ENCODE results near the gene RNASEH2A. TPM values are rescaled to one million over a fixed set of nuclear protein-coding genes. Genes with fewer than 3 reads are reported as not detected.

Gene RNASEH2A
- total and polyA plus RNA-seq, 2 of the 13 experiments (the other 11 are each of a cell fraction or from before 2014, with no cell fraction given): 25.1 to 35.8 TPM

DNA sequence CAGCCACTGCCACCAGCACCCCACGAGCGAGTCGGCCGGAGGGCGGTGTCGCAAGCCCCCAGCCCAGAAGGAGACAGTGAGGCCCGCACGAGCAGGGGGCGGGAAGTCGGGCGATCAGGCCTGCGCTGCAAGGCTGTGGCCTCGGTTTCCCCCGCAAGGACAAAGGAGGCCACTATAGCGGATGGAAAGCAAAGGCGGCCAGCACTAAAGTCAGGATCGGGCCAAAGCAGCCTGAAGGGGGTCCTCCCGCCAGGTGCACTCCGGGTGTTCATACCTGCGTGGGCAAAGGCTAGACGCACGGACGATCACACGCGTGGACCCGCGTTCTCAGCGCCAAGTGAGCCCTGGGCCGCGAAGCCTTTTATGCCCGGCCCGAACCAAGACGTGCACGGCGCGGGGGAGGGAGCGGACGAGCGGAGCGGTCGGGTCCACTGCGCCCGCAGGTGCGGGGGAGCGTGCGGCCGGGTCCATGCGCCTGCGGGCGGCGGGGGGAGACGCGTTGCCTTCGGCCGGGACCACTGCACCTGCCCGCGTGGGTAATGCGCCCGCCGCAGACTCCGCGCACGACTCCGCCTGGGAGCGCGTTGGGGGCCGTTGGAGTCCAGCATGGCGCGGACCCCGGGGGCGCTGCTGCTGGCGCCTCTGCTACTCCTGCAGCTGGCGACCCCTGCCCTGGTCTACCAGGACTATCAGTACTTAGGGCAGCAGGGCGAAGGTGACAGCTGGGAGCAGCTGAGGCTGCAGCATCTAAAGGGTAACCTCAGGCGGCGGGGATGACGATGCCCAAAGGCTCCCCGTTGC lies 4.7 kb upstream of the RNASEH2A start, which contains the start of the genes PRDX2 and THSD8 (continued):
- TF ChIP-seq, protein P1, sequence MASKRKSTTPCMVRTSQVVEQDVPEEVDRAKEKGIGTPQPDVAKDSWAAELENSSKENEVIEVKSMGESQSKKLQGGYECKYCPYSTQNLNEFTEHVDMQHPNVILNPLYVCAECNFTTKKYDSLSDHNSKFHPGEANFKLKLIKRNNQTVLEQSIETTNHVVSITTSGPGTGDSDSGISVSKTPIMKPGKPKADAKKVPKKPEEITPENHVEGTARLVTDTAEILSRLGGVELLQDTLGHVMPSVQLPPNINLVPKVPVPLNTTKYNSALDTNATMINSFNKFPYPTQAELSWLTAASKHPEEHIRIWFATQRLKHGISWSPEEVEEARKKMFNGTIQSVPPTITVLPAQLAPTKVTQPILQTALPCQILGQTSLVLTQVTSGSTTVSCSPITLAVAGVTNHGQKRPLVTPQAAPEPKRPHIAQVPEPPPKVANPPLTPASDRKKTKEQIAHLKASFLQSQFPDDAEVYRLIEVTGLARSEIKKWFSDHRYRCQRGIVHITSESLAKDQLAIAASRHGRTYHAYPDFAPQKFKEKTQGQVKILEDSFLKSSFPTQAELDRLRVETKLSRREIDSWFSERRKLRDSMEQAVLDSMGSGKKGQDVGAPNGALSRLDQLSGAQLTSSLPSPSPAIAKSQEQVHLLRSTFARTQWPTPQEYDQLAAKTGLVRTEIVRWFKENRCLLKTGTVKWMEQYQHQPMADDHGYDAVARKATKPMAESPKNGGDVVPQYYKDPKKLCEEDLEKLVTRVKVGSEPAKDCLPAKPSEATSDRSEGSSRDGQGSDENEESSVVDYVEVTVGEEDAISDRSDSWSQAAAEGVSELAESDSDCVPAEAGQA (IDR thresholded peaks at IDR 0.05; ENCODE audit: low read depth): peak; percentile 45; the same call in 1 of the 2 replicates
- TF ChIP-seq, protein P1 (CRISPR knock-in tag; IDR thresholded peaks at IDR 0.05; ENCODE audit: borderline replicate concordance): no peak
- TF ChIP-seq ZNF609 (CRISPR knock-in tag; IDR thresholded peaks at IDR 0.05; ENCODE audit: borderline replicate concordance): peak; percentile 36
- TF ChIP-seq REST (IDR thresholded peaks at IDR 0.05; ENCODE audit: borderline replicate concordance in 1 of 2, low read depth in 1 of 2, low read length in 2 of 2): no peak; a peak in 1 of 4 replicates
- peak; percentile 89; the same call in 1 of the 2 replicates for TF ChIP-seq ZNF343 (CRISPR knock-in tag; IDR thresholded peaks at IDR 0.05)
- 0 out of 2 replicates have a peak, but pooled peaks have one; percentile 56 for TF ChIP-seq PCBP1 (IDR thresholded peaks at IDR 0.05; ENCODE audit: borderline replicate concordance, low read depth, low read length)
- no peak; the same call in 1 of the 2 replicates for TF ChIP-seq FUBP1 (CRISPR knock-in tag; IDR thresholded peaks at IDR 0.05; ENCODE audit: borderline replicate concordance)
- no peak for TF ChIP-seq ZNF329 (CRISPR knock-in tag; IDR thresholded peaks at IDR 0.05; ENCODE audit: low read depth)
- no peak for TF ChIP-seq SNAI1 (CRISPR knock-in tag; IDR thresholded peaks at IDR 0.05; ENCODE audit: borderline replicate concordance)
- TF ChIP-seq SMYD3 (CRISPR knock-in tag; IDR thresholded peaks at IDR 0.05): no peak; the same call in 1 of the 2 replicates
